AG08395 (cell line): ENCODE measurements around the gene SSH3.
"Not testable (repeated sequence)": the region's sequence is repeated elsewhere in the genome, so short reads cannot be mapped to it uniquely, and the experiment has no call there.

ENCODE experiments used
- DNase-seq: peaks from one replicate; pipeline ENCODE4 v3.0.0; 2012; ENCODE audit warnings: mixed read lengths, low spot score

Gene SSH3

GRCh38 chr11:67312187-67313021, 9.1 kb downstream of the SSH3 start:
- DNase-seq: no peak

- DNase-seq: no peak
Observed at GRCh38 chr11:67313125-67313890, 10.0 kb downstream of the SSH3 start.

- no peak for DNase-seq
Observed at GRCh38 chr11:67314218-67314617, 10.9 kb downstream of the SSH3 start.

GRCh38 chr11:67315325-67315909, 12.1 kb downstream of the SSH3 start:
- DNase-seq: no peak

GRCh38 chr11:67316882-67317204, 13.5 kb downstream of the SSH3 start:
- no peak for DNase-seq

GRCh38 chr11:67317205-67317887, 14.0 kb downstream of the SSH3 start:
- peak; percentile 99 for DNase-seq

- peak; percentile 7 for DNase-seq
Observed at GRCh38 chr11:67317888-67318555, 14.7 kb downstream of the SSH3 start.

GRCh38 chr11:67318876-67319275, 15.5 kb downstream of the SSH3 start:
- not testable (repeated sequence) for DNase-seq

GRCh38 chr11:67320011-67320410, 16.7 kb downstream of the SSH3 start:
- no peak for DNase-seq

- no peak for DNase-seq
Observed at GRCh38 chr11:67320691-67321090, 17.4 kb downstream of the SSH3 start.

- no peak for DNase-seq
Observed at GRCh38 chr11:67321313-67321871, 18.1 kb downstream of the SSH3 start.

- no peak for DNase-seq
Observed at GRCh38 chr11:67322049-67322448, 18.7 kb downstream of the SSH3 start.

- DNase-seq: no peak
Observed at GRCh38 chr11:67323526-67323925, 20.2 kb downstream of the SSH3 start.

GRCh38 chr11:67332081-67332691, 28.9 kb downstream of the SSH3 start:
- DNase-seq: no peak

- DNase-seq: no peak
Observed at GRCh38 chr11:67337257-67337656, 33.9 kb downstream of the SSH3 start.

GRCh38 chr11:67344264-67344663, 40.9 kb downstream of the SSH3 start:
- DNase-seq: no peak

- no peak for DNase-seq
Observed at GRCh38 chr11:67345247-67345919, 42.1 kb downstream of the SSH3 start.

- DNase-seq: peak; percentile 34
Observed at GRCh38 chr11:67345920-67346819, 42.8 kb downstream of the SSH3 start.

- DNase-seq: no peak
Observed at GRCh38 chr11:67347964-67348749, 44.8 kb downstream of the SSH3 start.
